Measurements from ENCODE around the gene LHX2.

GRCh38 chr9:124046189-124046588, 34.6 kb downstream of the LHX2 start:
- TF ChIP-seq CTCF (IDR thresholded peaks at IDR 0.05) (no peak), POLR2A (IDR thresholded peaks at IDR 0.05) (no peak)
